ENCODE results near the gene SLC43A1. TPM values are rescaled to one million over a fixed set of nuclear protein-coding genes. Genes with fewer than 3 reads are reported as not detected.

Gene SLC43A1
- total RNA-seq, 1 experiment from 2014 or later: 5.2 TPM

- DNase-seq (ENCODE audit: low spot score): no peak
Observed at GRCh38 chr11:57479021-57479663, 36.4 kb downstream of the SLC43A1 start.

GRCh38 chr11:57477507-57478189 is 37.9 kb downstream of the SLC43A1 start:
- no peak for DNase-seq (ENCODE audit: low spot score)

- no peak for DNase-seq (ENCODE audit: low spot score)
Observed at GRCh38 chr11:57476757-57477506, 38.6 kb downstream of the SLC43A1 start.

- no peak for DNase-seq (ENCODE audit: low spot score)
Observed at GRCh38 chr11:57476047-57476756, 39.3 kb downstream of the SLC43A1 start.

GRCh38 chr11:57475671-57476046 is 39.8 kb downstream of the SLC43A1 start:
- DNase-seq (ENCODE audit: low spot score): no peak

GRCh38 chr11:57475191-57475590 is 40.3 kb downstream of the SLC43A1 start:
- DNase-seq (ENCODE audit: low spot score): no peak

- no peak for DNase-seq (ENCODE audit: low spot score)
Observed at GRCh38 chr11:57474803-57475115, 40.7 kb downstream of the SLC43A1 start.

GRCh38 chr11:57474017-57474802 is 41.3 kb downstream of the SLC43A1 start:
- DNase-seq (ENCODE audit: low spot score): peak; percentile 41

GRCh38 chr11:57473285-57473841 is 42.1 kb downstream of the SLC43A1 start:
- DNase-seq (ENCODE audit: low spot score): no peak

- DNase-seq (ENCODE audit: low spot score): no peak
Observed at GRCh38 chr11:57471496-57471895, 44.0 kb downstream of the SLC43A1 start.

GRCh38 chr11:57469268-57469667 is 46.2 kb downstream of the SLC43A1 start:
- no peak for DNase-seq (ENCODE audit: low spot score)

GRCh38 chr11:57468276-57468675 is 47.2 kb downstream of the SLC43A1 start:
- no peak for DNase-seq (ENCODE audit: low spot score)

- no peak for DNase-seq (ENCODE audit: low spot score)
Observed at GRCh38 chr11:57467508-57468157, 47.9 kb downstream of the SLC43A1 start.

- DNase-seq (ENCODE audit: low spot score): no peak
Observed at GRCh38 chr11:57466680-57467079, 48.8 kb downstream of the SLC43A1 start.

- no peak for DNase-seq (ENCODE audit: low spot score)
Observed at GRCh38 chr11:57464539-57465181, 50.8 kb downstream of the SLC43A1 start.

- no peak for DNase-seq (ENCODE audit: low spot score)
Observed at GRCh38 chr11:57463671-57464538, 51.6 kb downstream of the SLC43A1 start.

- DNase-seq (ENCODE audit: low spot score): no peak
Observed at GRCh38 chr11:57462597-57462996, 52.9 kb downstream of the SLC43A1 start.

GRCh38 chr11:57461841-57462489 is 53.5 kb downstream of the SLC43A1 start:
- DNase-seq (ENCODE audit: low spot score): no peak
